Muscle of arm (tissue), 12 donors: ENCODE measurements around the gene KDM5B. TPM values are rescaled to one million over a fixed set of nuclear protein-coding genes. Genes with fewer than 3 reads are reported as not detected.

ENCODE experiments used
- DNase-seq: peaks from one replicate; pipeline ENCODE4 v3.0.0-alpha.2; 2013
- polyA plus RNA-seq, 12 donors: library from polyadenylated mRNA; unstranded; fragments of 120-200 nt; gene quantifications; one replicate each; pipeline ENCODE4 v1.2.1, GENCODE V29; 2013; ENCODE audit not compliant: insufficient read length in 12 of 12

The KDM5B gene
- polyA plus RNA-seq, 12 donors, result 37.7 to 88.6 (median 46.1) TPM; not detected in 1

GRCh38 chr1:202687798-202688197 is 120.4 kb downstream of the KDM5B start:
- no peak for DNase-seq

GRCh38 chr1:202687370-202687769 is 120.9 kb downstream of the KDM5B start:
- DNase-seq, result no peak

GRCh38 chr1:202685641-202686040 is 122.6 kb downstream of the KDM5B start:
- DNase-seq, result no peak

- DNase-seq, result no peak
Observed at GRCh38 chr1:202684716-202685115, 123.5 kb downstream of the KDM5B start.

- DNase-seq, result no peak
Observed at GRCh38 chr1:202683029-202683428, 125.2 kb downstream of the KDM5B start.

GRCh38 chr1:202682477-202682876 is 125.7 kb downstream of the KDM5B start:
- no peak for DNase-seq

- DNase-seq, result no peak
Observed at GRCh38 chr1:202681736-202682420, 126.3 kb downstream of the KDM5B start.

GRCh38 chr1:202680586-202681352 is 127.5 kb downstream of the KDM5B start:
- no peak for DNase-seq

GRCh38 chr1:202679406-202680177 is 128.6 kb downstream of the KDM5B start:
- DNase-seq, result no peak

- no peak for DNase-seq
Observed at GRCh38 chr1:202677433-202677832, 130.8 kb downstream of the KDM5B start.

Other genes starting within 250 kb of the KDM5B start
- 1 to 10 TPM in 1 of 12 donors, under 1 TPM in 10, not detected in 1; 0.19 to 2.7 (median 0.44) TPM for gene SYT2, start 98.0 kb downstream of the KDM5B start, polyA plus RNA-seq
- 1 to 10 TPM in 10 of 12 donors, not detected in 2; 1.6 to 5.2 (median 2.5) TPM for gene PCAT6, start 2.5 kb upstream of the KDM5B start, polyA plus RNA-seq
- 1 to 10 TPM in 10 of 12 donors, not detected in 2; 6.7 to 8.5 (median 7.6) TPM for gene RABIF, start 80.7 kb upstream of the KDM5B start, polyA plus RNA-seq
- 10 to 100 TPM in 11 of 12 donors, not detected in 1; 16.4 to 26.4 (median 22.6) TPM for gene KLHL12, start 118.8 kb upstream of the KDM5B start, polyA plus RNA-seq
- 10 to 100 TPM in 11 of 12 donors, not detected in 1; 61.1 to 98.8 (median 72.9) TPM for gene ADIPOR1, start 149.9 kb upstream of the KDM5B start, polyA plus RNA-seq
- gene CYB5R1, start 158.8 kb upstream of the KDM5B start, polyA plus RNA-seq, result 100 to 1,000 TPM in 2 of 12 donors, 10 to 100 TPM in 9, not detected in 1; 40.7 to 109 (median 80.3) TPM
- gene TMEM183A, start 199.0 kb upstream of the KDM5B start, polyA plus RNA-seq, result 10 to 100 TPM in 11 of 12 donors, not detected in 1; 33.4 to 54.2 (median 37.2) TPM
- gene PPFIA4, start 218.1 kb upstream of the KDM5B start, polyA plus RNA-seq, result 10 to 100 TPM in 11 of 12 donors, not detected in 1; 23.9 to 70.8 (median 49.7) TPM